ENCODE measurements around the gene CFAP46. TPM values are rescaled to one million over a fixed set of nuclear protein-coding genes. Genes with fewer than 3 reads are reported as not detected.
A peak's percentile ranks its signal among the peaks of the same experiment; 100 is the strongest.

Gene CFAP46
- total and polyA plus RNA-seq, 2 of the 8 experiments (the other 6 are each of a cell fraction or from before 2014, with no cell fraction given), result 2.6 to 4.8 TPM

DNA sequence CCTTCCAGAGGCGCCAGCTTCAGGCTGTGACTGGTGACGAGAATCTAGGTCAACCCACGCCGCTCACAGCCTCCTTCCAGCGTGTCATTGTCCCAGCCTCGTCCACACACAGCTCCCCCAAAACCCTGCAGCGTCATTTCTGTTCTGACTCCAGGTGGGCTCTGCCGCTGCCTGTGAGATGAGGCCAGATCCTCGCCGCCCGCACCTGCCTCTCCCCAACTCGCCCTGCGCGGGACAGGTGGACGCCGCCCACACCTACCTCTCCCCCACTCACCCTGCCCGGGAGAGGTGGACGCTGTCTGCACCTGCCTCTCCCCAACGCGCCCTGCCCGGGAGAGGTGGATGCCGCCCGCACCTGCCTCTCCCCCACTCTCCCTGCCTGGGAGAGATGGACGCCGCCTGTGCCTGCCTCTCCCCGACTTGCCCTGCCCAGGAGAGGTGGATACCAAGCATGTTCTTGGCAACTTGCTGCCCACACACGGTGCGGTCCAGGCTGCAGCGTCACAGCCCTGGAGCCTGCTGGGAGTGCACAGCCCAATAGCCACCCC lies 32.0 kb upstream of the CFAP46 start:
- Histone ChIP-seq H2BK12ac (ENCODE audit: low read depth, low read length) (0 out of 2 replicates have a peak overlapping the region, but pooled peaks have one; percentile 17), H2AFZ (ENCODE audit: low read length) (no peak overlapping the region), H4K91ac (replicated peaks; ENCODE audit: insufficient read length, low read length) (no peak overlapping the region), H4K8ac (ENCODE audit: extremely low read depth, insufficient read depth, low read length) (no peak overlapping the region), H3K9ac (replicated peaks in 1 of 4; ENCODE audit: extremely low read depth in 1 of 4, low read depth in 3 of 4, low read length in 3 of 4) (no peak overlapping the region), H3K9me3 (ENCODE audit: insufficient read depth in 2 of 2, low read depth in 1 of 2, low read length in 1 of 2) (no peaks in the 10 kb centered on the region), H3K4ac (replicated peaks; ENCODE audit: insufficient read length, low read depth, low read length) (no peak overlapping the region), H3K23ac (ENCODE audit: insufficient read length) (no peak overlapping the region), H2AK5ac (ENCODE audit: low read depth, low read length) (no peak overlapping the region; the same call in 1 of the 2 replicates), H4K20me1 (replicated peaks in 1 of 2; ENCODE audit: control insufficient read depth in 1 of 2, insufficient read depth in 2 of 2, low read length in 2 of 2) (no peaks in the 10 kb centered on the region), H3K27ac (ENCODE audit: low read depth, low read length) (no peak overlapping the region), H3K23me2 (ENCODE audit: low read depth, low read length) (no peaks in the 10 kb centered on the region), H2BK120ac (replicated peaks; ENCODE audit: low read depth, low read length) (no peak overlapping the region), H3K79me1 (ENCODE audit: low read depth, low read length) (no peaks in the 10 kb centered on the region), H3K79me2 (ENCODE audit: control insufficient read depth in 1 of 2, insufficient read depth in 2 of 2, low read length in 2 of 2) (no peaks in the 10 kb centered on the region), H2BK5ac (ENCODE audit: low read depth, low read length) (no peak overlapping the region), H2BK20ac (ENCODE audit: low read length) (no peak overlapping the region), H3K14ac (ENCODE audit: insufficient read length) (no peak overlapping the region), H3K4me2 (ENCODE audit: insufficient read depth in 1 of 2, low read depth in 2 of 2, low read length in 2 of 2) (no peak overlapping the region), H3K56ac (replicated peaks; ENCODE audit: insufficient read length, low read depth, low read length) (no peak overlapping the region), H2BK15ac (ENCODE audit: low read length) (no peak overlapping the region), H3K27me3 (replicated peaks in 1 of 4; ENCODE audit: control insufficient read depth in 3 of 4, extremely low read depth in 1 of 4, insufficient read depth in 3 of 4, low read length in 3 of 4) (peaks cover 0 to 5% (median 0%) of the 10 kb centered on the region in 4 experiments; a peak in 2 of 7 replicates), H4K5ac (ENCODE audit: insufficient read length, low read depth, low read length) (no peak overlapping the region), H3K36me3 (ENCODE audit: control insufficient read depth in 2 of 4, insufficient read depth in 4 of 4, low read length in 3 of 4) (no peaks in the 10 kb centered on the region), H3K4me3 (ENCODE audit: extremely low read depth in 1 of 4, insufficient read depth in 2 of 4, low read depth in 3 of 4, low read length in 4 of 4) (no peak overlapping the region), H3K18ac (ENCODE audit: extremely low read depth, low read length) (no peak overlapping the region), H3K4me1 (replicated peaks in 1 of 4; ENCODE audit: control insufficient read depth in 3 of 4, insufficient read depth in 4 of 4, low read length in 3 of 4) (peaks cover 0 to 21% (median 12%) of the 10 kb centered on the region in 4 experiments; a peak in 6 of 7 replicates)
- 88% methylated on average over 23 of the region's 29 CpGs; no CpG with 5 or more reads in 1 of the 2 experiments for WGBS, 2 experiments (ENCODE audit: extremely low coverage in 1 of 2, insufficient coverage in 1 of 2, insufficient read length in 1 of 2, insufficient replicate concordance in 2 of 2, low coverage in 1 of 2, low lambda C conversion rate in 2 of 2, missing lambda C conversion rate in 1 of 2)
- ChIA-PET CTCF (ENCODE audit: partially characterized antibody) (interaction anchor here (0.7 kb wide), 1 partner anchor 1186 kb away, joined by 3 read pairs; no protein-coding TSS in a partner anchor), POLR2A (ENCODE audit: partially characterized antibody) (no interaction called here)
- TF ChIP-seq POLR2AphosphoS5 (IDR thresholded peaks at IDR 0.05; ENCODE audit: low read depth, low read length), result no peak
- FAIRE-seq (no peak), DNase-seq (ENCODE audit: low read depth in 1 of 2, low spot score in 2 of 2) (no peak)
